Large intestine (tissue), 12 donors: ENCODE results near the gene CENPK. TPM values are rescaled to one million over a fixed set of nuclear protein-coding genes. Genes with fewer than 3 reads are reported as not detected.
"Not testable (repeated sequence)": the region's sequence is repeated elsewhere in the genome, so short reads cannot be mapped to it uniquely, and the experiment has no call there.

Experiments
- DNase-seq, 2 donors: peaks; one replicate each; pipeline versions ENCODE4 v3.0.0 to v3.0.0-alpha.2; 2013
- H3K27ac ChIP-seq: one replicate; pipeline ENCODE4 v1.5.1; 2013; ENCODE audit warnings: low read length
- H3K27me3 ChIP-seq: 2 replicates; pipeline ENCODE4 v1.6.1; 2013; ENCODE audit warnings: low read length; ENCODE audit not compliant: control insufficient read depth, insufficient read depth
- H3K36me3 ChIP-seq: 2 replicates; pipeline ENCODE4 v1.6.1; 2013; ENCODE audit warnings: low read length; ENCODE audit not compliant: control insufficient read depth, insufficient read depth
- H3K4me1 ChIP-seq: one replicate; pipeline ENCODE4 v1.6.1; 2013; ENCODE audit warnings: low read length; ENCODE audit not compliant: control insufficient read depth, insufficient read depth
- H3K4me3 ChIP-seq: one replicate; pipeline ENCODE4 v1.5.1; 2013; ENCODE audit warnings: low read length
- H3K9me3 ChIP-seq: one replicate; pipeline ENCODE4 v1.6.1; 2013; ENCODE audit warnings: mild to moderate bottlenecking, low read depth, low read length, moderate library complexity; ENCODE audit not compliant: control insufficient read depth
- WGBS: methylation state at CpG from one replicate; pipeline ENCODE4 v1.1.5; 2013; ENCODE audit warnings: low lambda C conversion rate; ENCODE audit not compliant: insufficient coverage; 5-methylcytosine and 5-hydroxymethylcytosine counted together
- long read RNA-seq, 11 donors: transcript quantifications; one replicate each; lab custom pipeline, GENCODE V29; 2026
- polyA plus RNA-seq: library from polyadenylated mRNA; unstranded; fragments of 120-200 nt; gene quantifications from one replicate; pipeline ENCODE4 v1.2.1, GENCODE V29; 2013

CENPK gene, protein sequence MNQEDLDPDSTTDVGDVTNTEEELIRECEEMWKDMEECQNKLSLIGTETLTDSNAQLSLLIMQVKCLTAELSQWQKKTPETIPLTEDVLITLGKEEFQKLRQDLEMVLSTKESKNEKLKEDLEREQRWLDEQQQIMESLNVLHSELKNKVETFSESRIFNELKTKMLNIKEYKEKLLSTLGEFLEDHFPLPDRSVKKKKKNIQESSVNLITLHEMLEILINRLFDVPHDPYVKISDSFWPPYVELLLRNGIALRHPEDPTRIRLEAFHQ
- polyA plus RNA-seq: 19.0 TPM
- long read RNA-seq, donor 1, partial matches to known transcripts: 0 of 2 reads
- long read RNA-seq, donor 1, other reads (novel, unspliced or antisense): 0 of 2 reads
- long read RNA-seq, donor 2, partial matches to known transcripts: 0 of 4 reads
- long read RNA-seq, donor 2, other reads (novel, unspliced or antisense): 0 of 4 reads
- long read RNA-seq, donor 3, partial matches to known transcripts: 148 of 185 reads
- long read RNA-seq, donor 3, other reads (novel, unspliced or antisense): 25 of 185 reads
- long read RNA-seq, donor 4: 0 reads
- long read RNA-seq, donor 5, partial matches to known transcripts: 7 of 12 reads
- long read RNA-seq, donor 5, other reads (novel, unspliced or antisense): 0 of 12 reads
- long read RNA-seq, donor 6: 0 reads
- long read RNA-seq, donor 7, partial matches to known transcripts: 0 of 4 reads
- long read RNA-seq, donor 7, other reads (novel, unspliced or antisense): 0 of 4 reads
- long read RNA-seq, donor 8, partial matches to known transcripts: 48 of 70 reads
- long read RNA-seq, donor 8, other reads (novel, unspliced or antisense): 14 of 70 reads
- long read RNA-seq, donor 9, transcript CENPK-202 (11 exons, 1,734 nt): major isoform, 5 of 5 reads
- long read RNA-seq, donor 9, partial matches to known transcripts: 0 of 5 reads
- long read RNA-seq, donor 9, other reads (novel, unspliced or antisense): 0 of 5 reads
- long read RNA-seq, donor 10, partial matches to known transcripts: 81 of 96 reads
- long read RNA-seq, donor 10, other reads (novel, unspliced or antisense): 11 of 96 reads
- long read RNA-seq, donor 11, partial matches to known transcripts: 0 of 10 reads
- long read RNA-seq, donor 11, other reads (novel, unspliced or antisense): 0 of 10 reads

DNA sequence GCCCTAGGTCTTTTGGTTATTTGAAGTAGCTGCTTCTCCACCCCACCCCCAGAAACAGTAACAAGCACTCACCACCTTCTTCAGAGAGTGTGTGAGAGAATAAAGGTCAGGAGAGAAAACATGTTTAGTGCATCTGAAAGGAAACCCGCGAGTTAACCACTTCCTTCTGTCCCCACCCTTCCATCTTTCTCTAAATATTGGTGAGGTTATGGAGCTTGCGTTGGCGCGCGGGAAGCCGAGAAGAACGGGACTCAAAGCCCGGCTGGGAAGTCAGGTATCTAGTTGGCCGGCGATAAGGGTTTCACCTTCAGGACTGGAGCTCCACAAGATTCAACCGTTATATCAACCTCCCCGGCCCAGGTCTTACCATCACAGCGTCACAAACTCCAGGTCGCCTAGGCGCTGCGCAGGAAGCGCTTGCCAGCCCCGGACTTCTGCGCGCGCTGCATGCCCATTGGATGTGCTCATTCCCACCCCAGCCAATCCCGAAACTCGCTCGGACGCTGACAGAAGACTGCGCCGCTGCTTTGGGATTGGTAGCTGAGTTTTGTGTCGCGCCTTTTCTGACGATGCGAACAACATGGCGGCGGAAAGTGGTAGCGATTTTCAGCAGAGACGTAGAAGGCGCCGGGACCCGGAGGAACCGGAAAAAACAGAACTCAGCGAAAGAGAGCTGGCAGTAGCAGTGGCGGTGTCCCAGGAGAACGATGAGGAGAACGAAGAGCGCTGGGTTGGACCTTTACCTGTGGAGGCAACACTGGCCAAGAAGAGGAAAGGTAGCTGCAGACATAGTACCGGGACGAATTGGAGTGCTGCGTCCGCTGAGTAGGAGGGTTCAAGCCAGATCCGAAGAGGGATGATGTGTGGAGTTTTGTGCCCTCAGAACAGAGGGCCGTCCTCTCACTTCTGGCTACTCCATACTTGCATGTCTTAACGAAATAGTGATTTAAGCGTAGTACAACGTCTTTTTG, at the start of gene CENPK, which contains the start of gene PPWD1:
CENPK (minus strand) TSS at position 438 of the 971 bp plus-strand sequence. CDS start 8,261 bp downstream, outside the sequence.
PPWD1 (plus strand) TSS at position 566 of the 971 bp plus-strand sequence; CDS start at position 581, 15 bp downstream.
- Histone ChIP-seq H3K27me3 (no peaks in the 10 kb centered on the region), H3K36me3 (no peaks in the 10 kb centered on the region), H3K4me1 (peaks cover 7% of the 10 kb centered on the region), H3K4me3 (peak within 1 kb of the TSS; percentile 75), H3K27ac (peak within 1 kb of the TSS; percentile 85), H3K9me3 (no peaks in the 10 kb centered on the region)
- DNase-seq: peak; percentile 94 to 95
- WGBS: 0% methylated on average over 3 of the region's 54 CpGs

DNA sequence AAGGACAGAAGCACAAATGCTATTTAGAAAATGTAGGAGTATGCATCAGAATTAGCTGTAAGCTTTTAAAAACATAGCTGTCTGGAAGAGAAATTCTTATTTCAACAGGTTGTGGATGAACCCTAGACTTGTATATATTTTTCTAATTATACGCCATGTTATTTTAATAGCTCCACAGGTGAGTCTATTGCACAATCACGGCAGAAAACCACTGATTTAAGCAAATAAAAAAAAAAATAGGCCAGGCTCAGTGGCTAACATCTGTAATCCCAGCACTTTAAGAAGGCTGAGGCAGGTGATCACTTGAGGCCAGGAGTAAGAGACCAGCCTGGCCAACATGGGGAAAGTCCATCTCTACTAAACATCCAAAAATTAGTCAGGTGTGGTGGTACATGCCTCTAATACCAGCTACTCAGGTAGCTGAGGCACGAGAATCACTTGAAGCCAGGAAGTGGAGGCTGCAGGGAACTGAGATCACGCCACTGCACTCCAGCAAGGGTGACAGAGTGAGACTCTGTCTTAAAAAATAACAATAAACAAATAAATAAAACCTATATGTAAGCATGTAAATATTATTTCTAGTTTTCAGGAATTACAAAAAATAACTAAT, 49.4 kb upstream of the CENPK start:
- peak overlapping the region; percentile 80 for H3K27ac ChIP-seq

DNA sequence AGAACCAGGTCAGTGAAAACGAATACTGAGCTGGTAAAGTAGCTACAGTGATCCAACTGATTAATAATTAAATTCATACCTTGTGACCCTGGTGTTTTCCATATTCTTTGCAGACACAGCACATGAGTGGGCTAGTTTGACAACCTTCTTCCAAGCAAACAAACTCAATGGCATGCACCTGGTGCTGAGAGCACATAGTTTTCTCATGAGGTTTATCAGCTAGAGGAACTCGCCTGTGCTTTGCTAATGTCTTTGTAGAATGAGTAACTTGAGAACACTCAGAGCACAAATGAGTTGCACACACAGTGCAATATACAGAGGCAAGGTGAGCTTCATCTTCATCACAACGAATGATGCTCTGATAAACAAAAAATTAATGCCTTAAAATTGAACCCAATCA, 48.6 kb upstream of the CENPK start:
- Histone ChIP-seq H3K27me3 (no peaks in the 10 kb centered on the region), H3K4me1 (peaks cover 9% of the 10 kb centered on the region), H3K4me3 (no peak overlapping the region), H3K27ac (peak overlapping the region; percentile 80), H3K36me3 (peaks cover 46% of the 10 kb centered on the region), H3K9me3 (no peaks in the 10 kb centered on the region)
- DNase-seq: peak; percentile 87 to 92
- 40% methylated on average over 1 of the region's 3 CpGs for WGBS

More for the DNA sequence above, 49.4 kb upstream of the CENPK start:
- Histone ChIP-seq H3K4me1 (peaks cover 9% of the 10 kb centered on the region), H3K9me3 (no peaks in the 10 kb centered on the region), H3K27me3 (no peaks in the 10 kb centered on the region), H3K4me3 (no peak overlapping the region), H3K36me3 (peaks cover 44% of the 10 kb centered on the region)
- 82% methylated on average over 2 of the region's 4 CpGs for WGBS
- peak in 1 of 2 donors; percentile 40 for DNase-seq

DNA sequence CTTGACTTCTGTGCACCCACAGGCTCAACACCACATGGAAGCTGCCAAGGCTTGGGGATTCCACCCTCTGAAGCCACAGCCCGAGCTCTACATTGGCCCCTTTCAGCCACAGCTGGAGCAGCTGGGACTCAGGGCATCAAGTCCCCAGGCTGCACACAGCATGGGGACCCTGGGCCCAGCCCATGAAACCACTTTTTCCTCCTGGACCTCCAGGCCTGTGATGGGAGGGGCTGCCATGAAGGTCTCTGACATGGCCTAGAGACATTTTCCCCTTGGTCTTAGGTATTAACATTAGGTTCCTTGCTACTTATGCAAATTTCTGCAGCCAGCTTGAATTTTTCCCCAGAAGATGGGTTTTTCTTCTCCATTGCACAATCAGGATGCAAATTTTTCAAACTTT, 38.8 kb upstream of the CENPK start:
- not testable (repeated sequence) for H3K4me1 ChIP-seq, H3K27me3 ChIP-seq, H3K9me3 ChIP-seq, DNase-seq, H3K27ac ChIP-seq, H3K4me3 ChIP-seq
- H3K36me3 ChIP-seq: peaks cover 58% of the 10 kb centered on the region
- WGBS: no CpG with 5 or more reads among the region's 1 CpG

DNA sequence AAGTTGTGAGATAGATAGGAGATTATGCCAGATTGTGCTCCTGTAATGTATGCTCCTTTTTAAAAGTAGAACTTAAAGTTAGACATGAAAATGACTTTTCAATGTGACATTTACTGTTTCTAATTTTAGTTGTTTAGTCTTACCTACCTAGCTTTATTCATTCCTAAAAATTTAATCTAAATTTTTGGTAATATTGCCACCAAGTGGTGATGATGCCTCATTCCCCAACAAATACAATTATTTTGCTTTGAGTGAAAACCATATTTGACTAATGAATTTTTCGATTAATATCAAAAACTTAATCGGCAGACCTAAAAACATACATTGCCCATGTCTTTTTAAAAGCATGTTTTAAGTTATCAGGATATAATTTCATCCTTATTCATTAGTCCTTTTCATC, 25.7 kb upstream of the CENPK start:
- Histone ChIP-seq H3K27me3 (no peaks in the 10 kb centered on the region), H3K4me1 (no peaks in the 10 kb centered on the region), H3K9me3 (no peaks in the 10 kb centered on the region), H3K27ac (no peak overlapping the region), H3K36me3 (peaks cover 55% of the 10 kb centered on the region), H3K4me3 (no peak overlapping the region)
- no peak for DNase-seq
- 100% methylated on average over 2 of the region's 2 CpGs for WGBS

DNA sequence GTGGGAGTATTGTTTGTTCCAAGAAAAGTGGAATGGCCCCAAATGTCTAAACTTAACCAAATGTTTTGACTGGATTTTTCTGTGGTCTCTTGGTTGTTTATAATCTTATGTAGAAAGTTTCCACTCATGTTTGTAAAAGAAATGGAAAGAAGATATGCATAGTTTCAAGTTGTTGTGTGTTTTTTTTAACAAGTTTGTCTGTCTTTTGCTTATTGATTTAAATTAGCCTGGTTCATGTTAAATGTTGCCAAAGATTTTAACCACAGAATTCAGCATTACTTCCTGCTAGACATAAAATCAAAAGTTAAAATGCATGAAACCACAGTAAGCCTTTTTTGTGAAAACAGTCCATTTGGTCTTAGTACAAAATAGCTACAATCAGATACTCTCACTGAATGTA, 14.2 kb upstream of the CENPK start:
- no peaks in the 10 kb centered on the region for H3K27me3 ChIP-seq
- DNase-seq: no peak
- H3K27ac ChIP-seq: no peak overlapping the region
- H3K9me3 ChIP-seq: no peaks in the 10 kb centered on the region
- H3K4me1 ChIP-seq: no peaks in the 10 kb centered on the region
- peaks cover 42% of the 10 kb centered on the region for H3K36me3 ChIP-seq
- H3K4me3 ChIP-seq: no peak overlapping the region

DNA sequence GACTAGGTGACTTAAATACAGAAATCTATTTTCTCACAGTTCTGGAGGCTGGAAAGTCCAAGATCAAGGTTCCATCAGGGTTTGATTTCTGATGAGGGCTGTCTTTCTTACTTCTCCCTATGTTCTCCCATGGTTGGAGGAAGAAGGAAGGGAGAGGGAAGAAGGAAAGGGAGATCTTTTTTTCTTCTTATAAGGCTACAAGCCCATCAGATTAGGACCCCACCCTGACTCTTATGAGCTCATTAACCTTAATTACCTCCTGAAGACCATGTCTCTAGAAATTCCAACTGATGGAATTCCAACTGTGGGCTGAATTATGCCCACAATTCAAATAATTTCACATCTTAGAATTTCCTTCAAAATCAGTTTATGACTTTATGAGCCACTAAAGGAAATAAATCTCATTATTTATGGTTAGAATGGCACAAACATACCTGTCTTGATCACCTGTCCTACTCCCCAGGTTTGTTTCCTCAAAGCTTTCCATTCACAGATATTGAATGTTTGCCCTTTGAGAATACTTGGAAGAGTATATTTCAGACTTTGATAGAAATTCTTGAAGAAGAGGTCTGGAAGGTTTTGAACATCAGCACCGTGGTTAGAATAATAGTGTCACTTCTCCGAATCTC, 7.7 kb upstream of the CENPK start:
- Histone ChIP-seq H3K27ac (no peak overlapping the region), H3K4me1 (no peaks in the 10 kb centered on the region), H3K4me3 (no peak overlapping the region), H3K9me3 (no peaks in the 10 kb centered on the region), H3K36me3 (peaks cover 25% of the 10 kb centered on the region), H3K27me3 (no peaks in the 10 kb centered on the region)
- 100% methylated on average over 2 of the region's 2 CpGs for WGBS
- DNase-seq: no peak

DNA sequence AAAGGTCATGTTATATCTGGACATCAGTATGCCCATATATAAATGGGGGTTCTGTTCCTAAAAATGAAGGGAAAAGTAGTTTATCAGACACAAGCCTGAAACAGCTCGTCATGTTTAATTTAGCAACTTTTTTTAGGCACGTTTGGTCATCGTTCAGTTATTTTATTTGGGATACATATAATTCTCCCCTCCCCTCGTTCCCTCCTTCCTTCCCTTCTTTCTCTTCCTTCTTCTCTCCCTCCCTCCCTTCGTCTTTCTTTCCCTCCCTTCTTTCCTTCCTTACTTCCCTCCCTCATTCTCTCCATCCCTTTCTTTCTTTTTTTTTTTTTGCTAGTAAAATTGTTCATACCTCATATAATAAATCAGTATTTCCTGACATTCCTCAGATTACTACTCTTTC, 3.5 kb upstream of the CENPK start:
- Histone ChIP-seq H3K4me1 (peaks cover 7% of the 10 kb centered on the region), H3K27ac (no peak overlapping the region), H3K36me3 (peaks cover 5% of the 10 kb centered on the region), H3K4me3 (no peak overlapping the region), H3K9me3 (no peaks in the 10 kb centered on the region), H3K27me3 (no peaks in the 10 kb centered on the region)
- DNase-seq: no peak
- 87% methylated on average over 5 of the region's 5 CpGs for WGBS

DNA sequence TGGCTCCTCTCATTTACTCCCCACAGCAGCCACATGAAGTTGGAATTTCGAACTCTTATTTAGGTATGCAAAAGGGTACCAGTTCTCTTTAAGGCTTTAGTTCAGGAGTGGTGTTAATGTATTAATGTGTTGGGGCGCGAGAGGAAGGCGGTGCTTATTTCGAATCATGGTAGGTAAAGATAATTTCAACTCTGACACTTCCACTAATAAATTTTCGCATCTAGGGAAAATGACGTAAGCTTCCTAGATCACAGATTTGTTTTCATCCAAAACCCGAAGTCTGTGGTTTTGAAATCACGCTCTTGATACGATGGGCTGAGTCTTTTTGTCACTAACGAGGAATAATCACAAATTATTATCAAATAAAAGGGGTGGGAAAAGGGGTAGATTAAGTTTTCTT, 809 bp upstream of the CENPK start:
- 7% methylated on average over 3 of the region's 11 CpGs for WGBS
- Histone ChIP-seq H3K9me3 (no peaks in the 10 kb centered on the region), H3K27ac (peak overlapping the region; percentile 85), H3K4me3 (peak overlapping the region; percentile 75), H3K27me3 (no peaks in the 10 kb centered on the region), H3K36me3 (no peaks in the 10 kb centered on the region), H3K4me1 (peaks cover 7% of the 10 kb centered on the region)
- DNase-seq: no peak
